Retina (tissue), 1 donor: ENCODE data around the gene RHOU.
"Not testable (repeated sequence)": the region's sequence is repeated elsewhere in the genome, so short reads cannot be mapped to it uniquely, and the experiment has no call there.

ENCODE experiments used
- DNase-seq: peaks from one replicate; pipeline ENCODE4 v3.0.0-alpha.2; 2016

Gene RHOU

GRCh38 chr1:228734881-228735801 is at the start of gene RHOU:
RHOU (plus strand) TSS chr1:228735479; CDS start chr1:228735743, 264 bp downstream.
- DNase-seq, result peak; percentile 89

GRCh38 chr1:228687587-228687986 is 47.7 kb upstream of the RHOU start:
- no peak for DNase-seq

GRCh38 chr1:228689255-228689654 is 46.0 kb upstream of the RHOU start:
- DNase-seq, result no peak

- no peak for DNase-seq
Measured at GRCh38 chr1:228691211-228691610, 44.1 kb upstream of the RHOU start.

GRCh38 chr1:228691926-228692325 is 43.4 kb upstream of the RHOU start:
- no peak for DNase-seq

GRCh38 chr1:228694447-228694846 is 40.8 kb upstream of the RHOU start:
- DNase-seq, result not testable (repeated sequence)

- no peak for DNase-seq
Measured at GRCh38 chr1:228695015-228695955, 40.0 kb upstream of the RHOU start.

- DNase-seq, result no peak
Measured at GRCh38 chr1:228697207-228698016, 37.9 kb upstream of the RHOU start.

- no peak for DNase-seq
Measured at GRCh38 chr1:228698017-228698329, 37.3 kb upstream of the RHOU start.

GRCh38 chr1:228702433-228702832 is 32.8 kb upstream of the RHOU start:
- no peak for DNase-seq

- no peak for DNase-seq
Measured at GRCh38 chr1:228706305-228706704, 29.0 kb upstream of the RHOU start.

GRCh38 chr1:228717081-228717480 is 18.2 kb upstream of the RHOU start:
- no peak for DNase-seq

- DNase-seq, result no peak
Measured at GRCh38 chr1:228721407-228721806, 13.9 kb upstream of the RHOU start.

- DNase-seq, result no peak
Measured at GRCh38 chr1:228723287-228723686, 12.0 kb upstream of the RHOU start.

- DNase-seq, result no peak
Measured at GRCh38 chr1:228723921-228724320, 11.4 kb upstream of the RHOU start.

- no peak for DNase-seq
Measured at GRCh38 chr1:228725178-228725577, 10.1 kb upstream of the RHOU start.

GRCh38 chr1:228727681-228728171 is 7.6 kb upstream of the RHOU start:
- DNase-seq, result no peak

GRCh38 chr1:228732426-228732825 is 2.9 kb upstream of the RHOU start:
- no peak for DNase-seq

- DNase-seq, result no peak
Measured at GRCh38 chr1:228733576-228733975, 1.7 kb upstream of the RHOU start.

GRCh38 chr1:228735871-228736586 is 750 bp downstream of the RHOU start:
- DNase-seq, result peak; percentile 73

- DNase-seq, result peak; percentile 21
Measured at GRCh38 chr1:228736844-228737445, 1.7 kb downstream of the RHOU start.
